ENCODE results near the gene CPOX. TPM values are rescaled to one million over a fixed set of nuclear protein-coding genes. Genes with fewer than 3 reads are reported as not detected.

Gene CPOX
- total and polyA plus RNA-seq, 2 donors from 2014 or later = 6.6 to 13.7 TPM

GRCh38 chr3:98554580-98554979, 38.8 kb downstream of the CPOX start:
- Histone ChIP-seq H3K9me3 (ENCODE audit: control insufficient read depth in 2 of 3, insufficient read depth in 1 of 3, low read length in 3 of 3) (no peaks in the 10 kb centered on the region), H3K27me3 (ENCODE audit: control insufficient read depth, insufficient read depth, low read length) (no peaks in the 10 kb centered on the region), H3K4me1 (ENCODE audit: control insufficient read depth in 2 of 3, insufficient read depth in 2 of 3, low read depth in 1 of 3, low read length in 3 of 3) (no peaks in the 10 kb centered on the region), H3K4me3 (ENCODE audit: low read length in 3 of 3) (no peak overlapping the region), H3K36me3 (ENCODE audit: control insufficient read depth in 2 of 3, insufficient read depth in 3 of 3, low read length in 3 of 3) (no peaks in the 10 kb centered on the region), H3K27ac (ENCODE audit: low read depth in 2 of 2, low read length in 2 of 2) (no peak overlapping the region), H3K9ac (ENCODE audit: low read length in 3 of 3) (no peak overlapping the region)
- FAIRE-seq (no peak), DNase-seq (no peak)
- TF ChIP-seq CTCF (IDR thresholded peaks at IDR 0.05; ENCODE audit: borderline replicate concordance, extremely low read depth, insufficient read depth) = no peak
- intact Hi-C loops (cut with DNase I) = no loop called here

- intact Hi-C loops (cut with DNase I) = no loop called here
- no peaks in the 10 kb centered on the region for H3K27me3 ChIP-seq (ENCODE audit: control insufficient read depth, insufficient read depth, low read length)
- H3K36me3 ChIP-seq (ENCODE audit: control insufficient read depth in 2 of 3, insufficient read depth in 3 of 3, low read length in 3 of 3) = no peaks in the 10 kb centered on the region
- TF ChIP-seq CTCF (IDR thresholded peaks at IDR 0.05; ENCODE audit: borderline replicate concordance, extremely low read depth, insufficient read depth) = no peak
- H3K4me3 ChIP-seq (ENCODE audit: low read length in 3 of 3) = no peak overlapping the region
- H3K4me1 ChIP-seq (ENCODE audit: control insufficient read depth in 2 of 3, insufficient read depth in 2 of 3, low read depth in 1 of 3, low read length in 3 of 3) = no peaks in the 10 kb centered on the region
- H3K9me3 ChIP-seq (ENCODE audit: control insufficient read depth in 2 of 3, insufficient read depth in 1 of 3, low read length in 3 of 3) = no peaks in the 10 kb centered on the region
- no peak for FAIRE-seq
- H3K27ac ChIP-seq (ENCODE audit: low read depth in 2 of 2, low read length in 2 of 2) = no peak overlapping the region
- DNase-seq = peak in 2 of 5 donors; percentile 40 to 75
- H3K9ac ChIP-seq (ENCODE audit: low read length in 3 of 3) = no peak overlapping the region
Measured at GRCh38 chr3:98553753-98554152, 39.7 kb downstream of the CPOX start.

GRCh38 chr3:98553021-98553563, 40.3 kb downstream of the CPOX start:
- no peak overlapping the region for H3K9ac ChIP-seq (ENCODE audit: low read length in 3 of 3)
- no peak for TF ChIP-seq CTCF (IDR thresholded peaks at IDR 0.05; ENCODE audit: borderline replicate concordance, extremely low read depth, insufficient read depth)
- intact Hi-C loops (cut with DNase I) = no loop called here
- FAIRE-seq (no peak), DNase-seq (no peak)
- no peaks in the 10 kb centered on the region for H3K9me3 ChIP-seq (ENCODE audit: control insufficient read depth in 2 of 3, insufficient read depth in 1 of 3, low read length in 3 of 3)
- H3K27me3 ChIP-seq (ENCODE audit: control insufficient read depth, insufficient read depth, low read length) = no peaks in the 10 kb centered on the region
- H3K4me1 ChIP-seq (ENCODE audit: control insufficient read depth in 2 of 3, insufficient read depth in 2 of 3, low read depth in 1 of 3, low read length in 3 of 3) = no peaks in the 10 kb centered on the region
- H3K36me3 ChIP-seq (ENCODE audit: control insufficient read depth in 2 of 3, insufficient read depth in 3 of 3, low read length in 3 of 3) = no peaks in the 10 kb centered on the region
- H3K4me3 ChIP-seq (ENCODE audit: low read length in 3 of 3) = no peak overlapping the region
- no peak overlapping the region for H3K27ac ChIP-seq (ENCODE audit: low read depth in 2 of 2, low read length in 2 of 2)
